IMR-90 (cell line): ENCODE measurements around the gene DDX39A. TPM values are rescaled to one million over a fixed set of nuclear protein-coding genes. Genes with fewer than 3 reads are reported as not detected.
A peak's percentile ranks its signal among the peaks of the same experiment; 100 is the strongest.

Experiments
- ATAC-seq: fragments of 200-7000 bp; cut with Tn5 transposase; 2 replicates; pipeline ENCODE4 v1.9.1; 2020; ENCODE audit warnings: low read depth, mild to moderate bottlenecking, moderate library complexity
- BruUV-seq: library from RNA; stranded (reverse); fragments of 400-500 nt; replicated peaks from 2 replicates; lab custom pipeline; 2021; lab: Mats Ljungman, UMichigan
- CTCF ChIA-PET: fragments of 300-600 bp; formaldehyde crosslinking; extraction: SDS; loops from one replicate; lab custom pipeline; 2021; ENCODE audit warnings: antibody characterized with exemption; lab: Yijun Ruan, JAX
- POLR2A ChIA-PET: fragments of 300-600 bp; sonication (Branson Sonifier 250); formaldehyde crosslinking; loops from one replicate; lab custom pipeline; 2022; ENCODE audit warnings: antibody characterized with exemption; ENCODE audit not compliant: unreplicated experiment; lab: Charles Lee
- DNase-seq: peaks from one replicate; pipeline ENCODE4 v3.0.0; 2013
- H2AFZ ChIP-seq: replicated peaks from 2 replicates; pipeline ENCODE3; 2013; ENCODE audit warnings: low read length, mild to moderate bottlenecking; ENCODE audit not compliant: poor library complexity
- H2AK5ac ChIP-seq: 2 replicates; pipeline ENCODE4 v1.6.1; 2013; ENCODE audit warnings: low read depth, low read length, inconsistent platforms
- H2AK9ac ChIP-seq: replicated peaks from 2 replicates; pipeline ENCODE3; 2013; ENCODE audit warnings: mild to moderate bottlenecking, low read depth, low read length, moderate library complexity; ENCODE audit not compliant: poor library complexity
- H2BK120ac ChIP-seq: 2 replicates; pipeline ENCODE4 v1.6.1; 2013; ENCODE audit warnings: low read depth, low read length, inconsistent platforms
- H2BK15ac ChIP-seq: 3 replicates; pipeline ENCODE4 v1.6.1; 2013; ENCODE audit warnings: low read depth, low read length, inconsistent platforms
- H2BK20ac ChIP-seq: 2 replicates; pipeline ENCODE4 v1.6.1; 2013; ENCODE audit warnings: low read depth, mild to moderate bottlenecking, inconsistent platforms, low read length, moderate library complexity
- H2BK5ac ChIP-seq: 2 replicates; pipeline ENCODE4 v1.6.1; 2013; ENCODE audit warnings: mild to moderate bottlenecking, low read depth, low read length, inconsistent platforms; ENCODE audit not compliant: poor library complexity, severe bottlenecking
- H3K14ac ChIP-seq: replicated peaks from 2 replicates; pipeline ENCODE4 v1.6.1; 2013; ENCODE audit warnings: low read depth, low read length, inconsistent platforms
- H3K18ac ChIP-seq: 2 replicates; pipeline ENCODE4 v1.6.1; 2013; ENCODE audit warnings: low read depth, low read length, control low read depth
- H3K23ac ChIP-seq: 2 replicates; pipeline ENCODE4 v1.6.1; 2013; ENCODE audit warnings: low read depth, low read length, inconsistent platforms
- H3K27ac ChIP-seq: 2 replicates; pipeline ENCODE4 v1.5.1; 2013; ENCODE audit warnings: mild to moderate bottlenecking, control low read depth, low read length; ENCODE audit not compliant: insufficient read depth
- H3K27me3 ChIP-seq: 2 replicates; pipeline ENCODE4 v1.6.1; 2013; ENCODE audit warnings: low read length; ENCODE audit not compliant: control insufficient read depth, insufficient read depth
- H3K36me3 ChIP-seq: 2 replicates; pipeline ENCODE4 v1.6.1; 2013; ENCODE audit warnings: low read length, mixed read lengths; ENCODE audit not compliant: control insufficient read depth, insufficient read depth
- H3K4ac ChIP-seq: 2 replicates; pipeline ENCODE4 v1.6.1; 2013; ENCODE audit warnings: low read depth, low read length, inconsistent platforms
- H3K4me1 ChIP-seq: 2 replicates; pipeline ENCODE4 v1.6.1; 2013; ENCODE audit warnings: low read length, mixed read lengths; ENCODE audit not compliant: control insufficient read depth, insufficient read depth
- H3K4me2 ChIP-seq: 2 replicates; pipeline ENCODE4 v1.6.1; 2013; ENCODE audit warnings: low read depth, mild to moderate bottlenecking, control low read depth, low read length, moderate library complexity
- H3K4me3 ChIP-seq: 2 replicates; pipeline ENCODE4 v1.5.1; 2013; ENCODE audit warnings: low read depth, mild to moderate bottlenecking, control low read depth, low read length, moderate library complexity; ENCODE audit not compliant: insufficient read depth
- H3K56ac ChIP-seq: 2 replicates; pipeline ENCODE4 v1.6.1; 2013; ENCODE audit warnings: low read length, inconsistent platforms; ENCODE audit not compliant: insufficient read depth; ENCODE audit errors: extremely low read depth
- H3K79me1 ChIP-seq, 2 experiments: 2 replicates each; pipeline ENCODE4 v1.6.1; 2013; ENCODE audit warnings: low read length in 2 of 2, inconsistent platforms in 1 of 2, low read depth in 1 of 2
- H3K9ac ChIP-seq: 2 replicates; pipeline ENCODE4 v1.6.1; 2013; ENCODE audit warnings: low read depth, low read length, control low read depth
- H3K9me1 ChIP-seq: 2 replicates; pipeline ENCODE4 v1.6.1; 2013; ENCODE audit warnings: low read length, inconsistent platforms; ENCODE audit not compliant: insufficient read depth
- H3K9me3 ChIP-seq: 2 replicates; pipeline ENCODE4 v1.6.1; 2013; ENCODE audit warnings: low read length; ENCODE audit not compliant: control insufficient read depth, insufficient read depth
- H4K20me1 ChIP-seq: 2 replicates; pipeline ENCODE4 v1.6.1; 2013; ENCODE audit warnings: low read length, inconsistent platforms; ENCODE audit not compliant: insufficient read depth
- H4K5ac ChIP-seq: 2 replicates; pipeline ENCODE4 v1.6.1; 2013; ENCODE audit warnings: mild to moderate bottlenecking, low read depth, low read length, control low read depth
- H4K8ac ChIP-seq, 2 experiments: 2 replicates each; pipeline ENCODE4 v1.6.1; 2013; ENCODE audit warnings: low read depth in 2 of 2, low read length in 2 of 2, control low read depth in 1 of 2, inconsistent platforms in 1 of 2
- H4K91ac ChIP-seq: 2 replicates; pipeline ENCODE4 v1.6.1; 2013; ENCODE audit warnings: low read depth, low read length, inconsistent platforms; ENCODE audit not compliant: insufficient read depth
- BHLHE40 ChIP-seq: fragments of 150-350 bp; IDR thresholded peaks from 2 replicates; pipeline ENCODE4 v1.6.1; 2016; ENCODE audit warnings: mild to moderate bottlenecking, low read depth, low read length
- FOS ChIP-seq: fragments of 150-350 bp; IDR thresholded peaks from 2 replicates; pipeline ENCODE4 v1.6.1; 2016; ENCODE audit warnings: low read depth, low read length
- NFE2L2 ChIP-seq: fragments of 150-350 bp; IDR thresholded peaks from 2 replicates; pipeline ENCODE4 v1.6.1; 2016; ENCODE audit warnings: low read depth, mild to moderate bottlenecking, low read length
- RAD21 ChIP-seq: IDR thresholded peaks from 2 replicates; pipeline ENCODE4 v1.6.1; 2012; ENCODE audit warnings: low read length, improper control_type of control experiment
- RFX5 ChIP-seq: IDR thresholded peaks from 2 replicates; pipeline ENCODE4 v1.8.0; 2012; ENCODE audit warnings: low read depth, mild to moderate bottlenecking, low read length, moderate library complexity
- WGBS, 2 experiments: methylation state at CpG; one replicate each; pipeline versions ENCODE4 v1.1.5 to v1.1.7; 2013; ENCODE audit warnings: missing lambda C conversion rate in 2 of 2; ENCODE audit not compliant: insufficient read length in 1 of 2; ENCODE audit errors: extremely low coverage in 2 of 2; 5-methylcytosine and 5-hydroxymethylcytosine counted together
- dilution Hi-C: fragments of 300-500 bp; cut with HindIII; formaldehyde crosslinking; loops from one replicate; pipeline ENCODE4 v1.14.3; 2018; ENCODE audit warnings: low sequenced_read_pairs; ENCODE audit not compliant: unreplicated experiment
- in situ Hi-C: fragments of 300-500 bp; cut with MboI; formaldehyde crosslinking; loops from 3 replicates; pipeline ENCODE4 v1.14.3; 2019; ENCODE audit warnings: low sequenced_read_pairs, inconsistent platforms, mixed read lengths
- intact Hi-C: fragments of 100-400 bp; cut with micrococcal nuclease; formaldehyde crosslinking; loops from 2 replicates; pipeline ENCODE4 v1.10.0; 2022
- polyA plus RNA-seq, 3 experiments: library from polyadenylated mRNA; depleted of rRNA; stranded (reverse); fragments of >200 nt; gene quantifications; 2 replicates each; pipeline ENCODE4 v1.2.3, GENCODE V29; 2012; ENCODE audit warnings: low replicate concordance in 1 of 3
- total RNA-seq: library from RNA; depleted of rRNA; stranded (reverse); fragments of >200 nt; gene quantifications from 2 replicates; pipeline ENCODE4 v1.2.3, GENCODE V29; 2012

Gene DDX39A
- total and polyA plus RNA-seq, 2 of the 4 experiments (the other 2 are of a cell fraction), result 82.5 to 83.0 TPM

DNA sequence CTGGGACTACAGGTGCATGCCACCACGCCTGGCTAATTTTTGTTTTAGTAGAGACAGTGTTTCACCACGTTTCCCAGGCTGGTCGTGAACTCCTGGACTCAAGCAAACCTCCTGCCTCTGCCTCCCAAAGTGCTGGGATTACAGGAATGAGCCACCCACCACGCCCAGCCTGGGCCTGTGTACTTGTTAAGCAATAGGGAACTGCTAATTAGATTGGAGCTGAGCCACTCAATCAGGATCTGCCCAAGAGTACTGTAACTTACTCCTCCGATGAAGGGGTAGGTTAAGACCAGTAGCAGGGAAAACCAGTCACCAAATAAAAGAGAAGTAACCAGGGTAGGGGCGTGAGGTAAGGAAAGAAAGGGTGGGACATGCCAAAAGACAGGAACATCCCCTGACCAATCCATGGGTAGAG, 2.3 kb downstream of the DDX39A start:
- Histone ChIP-seq H4K91ac (no peak overlapping the region), H3K9me3 (no peaks in the 10 kb centered on the region), H3K23ac (peak overlapping the region; percentile 12; the same call in 1 of the 2 replicates), H4K20me1 (peaks cover 59% of the 10 kb centered on the region), H3K4me1 (peaks cover 11% of the 10 kb centered on the region; the same call in 1 of the 2 replicates), H2BK5ac (no peak overlapping the region), H3K27ac (no peak overlapping the region), H4K5ac (no peak overlapping the region), H2AFZ (no peak overlapping the region), H3K4ac (0 out of 2 replicates have a peak overlapping the region, but pooled peaks have one; percentile 0), H3K4me3 (no peak overlapping the region), H3K56ac (no peak overlapping the region), H3K36me3 (peaks cover 11% of the 10 kb centered on the region), H2BK15ac (no peak overlapping the region), H4K8ac (no peak overlapping the region), H2AK5ac (no peak overlapping the region), H3K79me1 (peaks cover 0 to 37% of the 10 kb centered on the region in 2 experiments; a peak in 2 of 4 replicates), H3K4me2 (no peak overlapping the region; the same call in 1 of the 2 replicates), H3K9me1 (peaks cover 9% of the 10 kb centered on the region; the same call in 1 of the 2 replicates), H2BK20ac (no peak overlapping the region), H3K14ac (no peak overlapping the region), H2BK120ac (no peak overlapping the region), H3K9ac (no peak overlapping the region), H2AK9ac (no peak overlapping the region), H3K18ac (no peak overlapping the region), H3K27me3 (no peaks in the 10 kb centered on the region)
- in situ Hi-C loops (no loop called here), dilution Hi-C loops (no loop called here), intact Hi-C loops (no loop called here)
- no TSS peak for BruUV-seq
- POLR2A ChIA-PET, result no interaction called here
- WGBS, 2 experiments, result 69% methylated on average over 3 of the region's 6 CpGs; no CpG with 5 or more reads in 1 of the 2 experiments
- DNase-seq (no peak), ATAC-seq (no peak)
- TF ChIP-seq RAD21 (no peak), NFE2L2 (no peak), RFX5 (no peak), FOS (no peak), BHLHE40 (no peak)
- CTCF ChIA-PET, result no interaction called here
